ENCODE measurements around the gene LRRTM4.
"Not testable (repeated sequence)": the region's sequence is repeated elsewhere in the genome, so short reads cannot be mapped to it uniquely, and the experiment has no call there.

DNA sequence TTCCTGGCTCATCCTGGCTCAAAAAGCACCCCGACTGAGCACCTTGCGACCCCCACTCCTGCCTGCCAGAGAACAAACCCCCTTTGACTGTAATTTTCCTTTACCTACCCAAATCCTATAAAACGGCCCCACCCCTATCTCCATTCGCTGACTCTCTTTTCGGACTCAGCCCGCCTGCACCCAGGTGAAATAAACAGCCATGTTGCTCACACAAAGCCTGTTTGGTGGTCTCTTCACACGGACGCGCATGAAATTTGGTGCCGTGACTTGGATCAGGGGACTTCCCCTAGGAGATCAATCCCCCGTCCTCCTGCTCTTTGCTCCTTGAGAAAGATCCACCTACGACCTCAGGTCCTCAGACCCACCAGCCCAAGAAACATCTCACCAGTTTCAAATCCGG is 433.8 kb downstream of the LRRTM4 start:
- TF ChIP-seq, protein P1, sequence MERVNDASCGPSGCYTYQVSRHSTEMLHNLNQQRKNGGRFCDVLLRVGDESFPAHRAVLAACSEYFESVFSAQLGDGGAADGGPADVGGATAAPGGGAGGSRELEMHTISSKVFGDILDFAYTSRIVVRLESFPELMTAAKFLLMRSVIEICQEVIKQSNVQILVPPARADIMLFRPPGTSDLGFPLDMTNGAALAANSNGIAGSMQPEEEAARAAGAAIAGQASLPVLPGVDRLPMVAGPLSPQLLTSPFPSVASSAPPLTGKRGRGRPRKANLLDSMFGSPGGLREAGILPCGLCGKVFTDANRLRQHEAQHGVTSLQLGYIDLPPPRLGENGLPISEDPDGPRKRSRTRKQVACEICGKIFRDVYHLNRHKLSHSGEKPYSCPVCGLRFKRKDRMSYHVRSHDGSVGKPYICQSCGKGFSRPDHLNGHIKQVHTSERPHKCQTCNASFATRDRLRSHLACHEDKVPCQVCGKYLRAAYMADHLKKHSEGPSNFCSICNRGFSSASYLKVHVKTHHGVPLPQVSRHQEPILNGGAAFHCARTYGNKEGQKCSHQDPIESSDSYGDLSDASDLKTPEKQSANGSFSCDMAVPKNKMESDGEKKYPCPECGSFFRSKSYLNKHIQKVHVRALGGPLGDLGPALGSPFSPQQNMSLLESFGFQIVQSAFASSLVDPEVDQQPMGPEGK (CRISPR knock-in tag; IDR thresholded peaks at IDR 0.05; ENCODE audit: borderline replicate concordance), result not testable (repeated sequence)
- TF ChIP-seq, protein P2, sequence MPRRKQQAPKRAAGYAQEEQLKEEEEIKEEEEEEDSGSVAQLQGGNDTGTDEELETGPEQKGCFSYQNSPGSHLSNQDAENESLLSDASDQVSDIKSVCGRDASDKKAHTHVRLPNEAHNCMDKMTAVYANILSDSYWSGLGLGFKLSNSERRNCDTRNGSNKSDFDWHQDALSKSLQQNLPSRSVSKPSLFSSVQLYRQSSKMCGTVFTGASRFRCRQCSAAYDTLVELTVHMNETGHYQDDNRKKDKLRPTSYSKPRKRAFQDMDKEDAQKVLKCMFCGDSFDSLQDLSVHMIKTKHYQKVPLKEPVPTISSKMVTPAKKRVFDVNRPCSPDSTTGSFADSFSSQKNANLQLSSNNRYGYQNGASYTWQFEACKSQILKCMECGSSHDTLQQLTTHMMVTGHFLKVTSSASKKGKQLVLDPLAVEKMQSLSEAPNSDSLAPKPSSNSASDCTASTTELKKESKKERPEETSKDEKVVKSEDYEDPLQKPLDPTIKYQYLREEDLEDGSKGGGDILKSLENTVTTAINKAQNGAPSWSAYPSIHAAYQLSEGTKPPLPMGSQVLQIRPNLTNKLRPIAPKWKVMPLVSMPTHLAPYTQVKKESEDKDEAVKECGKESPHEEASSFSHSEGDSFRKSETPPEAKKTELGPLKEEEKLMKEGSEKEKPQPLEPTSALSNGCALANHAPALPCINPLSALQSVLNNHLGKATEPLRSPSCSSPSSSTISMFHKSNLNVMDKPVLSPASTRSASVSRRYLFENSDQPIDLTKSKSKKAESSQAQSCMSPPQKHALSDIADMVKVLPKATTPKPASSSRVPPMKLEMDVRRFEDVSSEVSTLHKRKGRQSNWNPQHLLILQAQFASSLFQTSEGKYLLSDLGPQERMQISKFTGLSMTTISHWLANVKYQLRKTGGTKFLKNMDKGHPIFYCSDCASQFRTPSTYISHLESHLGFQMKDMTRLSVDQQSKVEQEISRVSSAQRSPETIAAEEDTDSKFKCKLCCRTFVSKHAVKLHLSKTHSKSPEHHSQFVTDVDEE (CRISPR knock-in tag; IDR thresholded peaks at IDR 0.05), result not testable (repeated sequence)
- TF ChIP-seq BACH2 (CRISPR knock-in tag; IDR thresholded peaks at IDR 0.05; ENCODE audit: borderline replicate concordance); TCF4 (CRISPR knock-in tag; IDR thresholded peaks at IDR 0.05; ENCODE audit: borderline replicate concordance); ZFP3 (CRISPR knock-in tag; IDR thresholded peaks at IDR 0.05): not testable (repeated sequence)
- TF ChIP-seq, protein P3, sequence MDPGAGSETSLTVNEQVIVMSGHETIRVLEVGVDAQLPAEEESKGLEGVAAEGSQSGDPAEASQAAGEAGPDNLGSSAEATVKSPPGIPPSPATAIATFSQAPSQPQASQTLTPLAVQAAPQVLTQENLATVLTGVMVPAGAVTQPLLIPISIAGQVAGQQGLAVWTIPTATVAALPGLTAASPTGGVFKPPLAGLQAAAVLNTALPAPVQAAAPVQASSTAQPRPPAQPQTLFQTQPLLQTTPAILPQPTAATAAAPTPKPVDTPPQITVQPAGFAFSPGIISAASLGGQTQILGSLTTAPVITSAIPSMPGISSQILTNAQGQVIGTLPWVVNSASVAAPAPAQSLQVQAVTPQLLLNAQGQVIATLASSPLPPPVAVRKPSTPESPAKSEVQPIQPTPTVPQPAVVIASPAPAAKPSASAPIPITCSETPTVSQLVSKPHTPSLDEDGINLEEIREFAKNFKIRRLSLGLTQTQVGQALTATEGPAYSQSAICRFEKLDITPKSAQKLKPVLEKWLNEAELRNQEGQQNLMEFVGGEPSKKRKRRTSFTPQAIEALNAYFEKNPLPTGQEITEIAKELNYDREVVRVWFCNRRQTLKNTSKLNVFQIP (CRISPR knock-in tag; IDR thresholded peaks at IDR 0.05; ENCODE audit: borderline replicate concordance, low read depth), result not testable (repeated sequence)
- TF ChIP-seq, protein P4, sequence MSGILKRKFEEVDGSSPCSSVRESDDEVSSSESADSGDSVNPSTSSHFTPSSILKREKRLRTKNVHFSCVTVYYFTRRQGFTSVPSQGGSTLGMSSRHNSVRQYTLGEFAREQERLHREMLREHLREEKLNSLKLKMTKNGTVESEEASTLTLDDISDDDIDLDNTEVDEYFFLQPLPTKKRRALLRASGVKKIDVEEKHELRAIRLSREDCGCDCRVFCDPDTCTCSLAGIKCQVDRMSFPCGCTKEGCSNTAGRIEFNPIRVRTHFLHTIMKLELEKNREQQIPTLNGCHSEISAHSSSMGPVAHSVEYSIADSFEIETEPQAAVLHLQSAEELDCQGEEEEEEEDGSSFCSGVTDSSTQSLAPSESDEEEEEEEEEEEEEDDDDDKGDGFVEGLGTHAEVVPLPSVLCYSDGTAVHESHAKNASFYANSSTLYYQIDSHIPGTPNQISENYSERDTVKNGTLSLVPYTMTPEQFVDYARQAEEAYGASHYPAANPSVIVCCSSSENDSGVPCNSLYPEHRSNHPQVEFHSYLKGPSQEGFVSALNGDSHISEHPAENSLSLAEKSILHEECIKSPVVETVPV (CRISPR knock-in tag; IDR thresholded peaks at IDR 0.05), result not testable (repeated sequence)
- TF ChIP-seq, protein P5, sequence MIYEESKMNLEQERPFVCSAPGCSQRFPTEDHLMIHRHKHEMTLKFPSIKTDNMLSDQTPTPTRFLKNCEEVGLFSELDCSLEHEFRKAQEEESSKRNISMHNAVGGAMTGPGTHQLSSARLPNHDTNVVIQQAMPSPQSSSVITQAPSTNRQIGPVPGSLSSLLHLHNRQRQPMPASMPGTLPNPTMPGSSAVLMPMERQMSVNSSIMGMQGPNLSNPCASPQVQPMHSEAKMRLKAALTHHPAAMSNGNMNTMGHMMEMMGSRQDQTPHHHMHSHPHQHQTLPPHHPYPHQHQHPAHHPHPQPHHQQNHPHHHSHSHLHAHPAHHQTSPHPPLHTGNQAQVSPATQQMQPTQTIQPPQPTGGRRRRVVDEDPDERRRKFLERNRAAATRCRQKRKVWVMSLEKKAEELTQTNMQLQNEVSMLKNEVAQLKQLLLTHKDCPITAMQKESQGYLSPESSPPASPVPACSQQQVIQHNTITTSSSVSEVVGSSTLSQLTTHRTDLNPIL (CRISPR knock-in tag; IDR thresholded peaks at IDR 0.05; ENCODE audit: low read depth), result not testable (repeated sequence)
